Measurements from ENCODE around the gene KRT20. TPM values are rescaled to one million over a fixed set of nuclear protein-coding genes. Genes with fewer than 3 reads are reported as not detected.

KRT20 gene
- total RNA-seq, 2 experiments from 2014 or later, result not detected

DNA sequence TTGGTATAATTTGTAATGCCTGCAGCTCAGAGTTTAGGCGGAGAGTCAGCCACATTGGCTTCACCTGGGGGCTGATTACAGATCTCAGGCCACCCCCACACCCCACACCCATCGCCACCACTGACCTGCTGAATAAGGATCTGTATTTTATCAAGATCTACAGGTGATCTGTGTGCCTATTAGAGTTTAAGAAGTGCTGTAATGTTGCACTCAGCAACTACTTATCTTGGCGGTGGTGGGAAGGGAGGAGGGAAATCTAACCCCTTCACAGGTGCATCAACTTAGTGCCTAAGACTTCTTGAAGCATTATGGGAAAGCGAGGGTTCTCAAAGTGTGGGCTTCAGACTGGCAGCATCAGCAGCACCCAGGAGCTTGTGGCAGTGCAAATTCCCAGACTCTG, 17.5 kb upstream of the KRT20 start:
- Mint-ChIP-seq H3K4me3 (no peak overlapping the region), H3K9me3 (no peaks in the 10 kb centered on the region), H3K27ac (no peak overlapping the region), H3K27me3 (peaks cover 20% of the 10 kb centered on the region), H3K36me3 (ENCODE audit: low read depth) (no peaks in the 10 kb centered on the region), H3K4me1 (ENCODE audit: low read depth) (peaks cover 10% of the 10 kb centered on the region)
- ATAC-seq (no peak), DNase-seq (no peak)
- intact Hi-C loops (cut with micrococcal nuclease), result loop anchor here (10.0 kb wide), 1 partner anchor 732 kb away; no protein-coding TSS in a partner anchor
- TF ChIP-seq, protein P1, sequence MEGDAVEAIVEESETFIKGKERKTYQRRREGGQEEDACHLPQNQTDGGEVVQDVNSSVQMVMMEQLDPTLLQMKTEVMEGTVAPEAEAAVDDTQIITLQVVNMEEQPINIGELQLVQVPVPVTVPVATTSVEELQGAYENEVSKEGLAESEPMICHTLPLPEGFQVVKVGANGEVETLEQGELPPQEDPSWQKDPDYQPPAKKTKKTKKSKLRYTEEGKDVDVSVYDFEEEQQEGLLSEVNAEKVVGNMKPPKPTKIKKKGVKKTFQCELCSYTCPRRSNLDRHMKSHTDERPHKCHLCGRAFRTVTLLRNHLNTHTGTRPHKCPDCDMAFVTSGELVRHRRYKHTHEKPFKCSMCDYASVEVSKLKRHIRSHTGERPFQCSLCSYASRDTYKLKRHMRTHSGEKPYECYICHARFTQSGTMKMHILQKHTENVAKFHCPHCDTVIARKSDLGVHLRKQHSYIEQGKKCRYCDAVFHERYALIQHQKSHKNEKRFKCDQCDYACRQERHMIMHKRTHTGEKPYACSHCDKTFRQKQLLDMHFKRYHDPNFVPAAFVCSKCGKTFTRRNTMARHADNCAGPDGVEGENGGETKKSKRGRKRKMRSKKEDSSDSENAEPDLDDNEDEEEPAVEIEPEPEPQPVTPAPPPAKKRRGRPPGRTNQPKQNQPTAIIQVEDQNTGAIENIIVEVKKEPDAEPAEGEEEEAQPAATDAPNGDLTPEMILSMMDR (IDR thresholded peaks at IDR 0.05), result no peak
- POLR2A ChIA-PET, result no interaction called here
- CTCF ChIA-PET, result interaction anchor here (1.0 to 1.9 kb wide), 3 partner anchors 341 to 760 kb away, joined by 3 to 7 read pairs (median 3); no protein-coding TSS in a partner anchor

DNA sequence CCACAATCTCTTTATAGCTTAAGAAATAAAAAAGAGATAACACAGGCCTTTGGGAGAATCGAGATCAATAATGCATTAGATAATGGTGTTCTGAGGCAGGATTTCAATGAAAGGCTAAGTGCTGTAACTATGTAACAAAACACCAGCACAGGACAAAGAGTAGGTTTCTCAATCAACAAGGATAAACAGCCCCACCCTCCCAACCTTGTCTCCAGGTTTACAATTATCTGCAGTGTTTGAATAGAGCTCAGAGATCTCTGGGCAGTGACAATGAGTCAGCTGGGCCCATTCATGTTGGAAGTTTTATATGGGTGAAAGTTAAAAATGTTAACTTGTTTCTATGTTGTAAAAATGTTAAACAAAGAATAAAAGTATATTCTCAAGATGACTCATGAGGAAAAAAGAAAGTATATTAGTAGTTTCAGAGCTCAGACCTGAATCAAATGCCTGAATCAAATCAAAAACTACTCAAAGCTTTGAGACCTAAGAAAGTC, 17.0 kb upstream of the KRT20 start:
- Mint-ChIP-seq H3K9me3 (no peaks in the 10 kb centered on the region), H3K36me3 (ENCODE audit: low read depth) (no peaks in the 10 kb centered on the region), H3K27me3 (peaks cover 20% of the 10 kb centered on the region), H3K4me3 (no peak overlapping the region), H3K4me1 (ENCODE audit: low read depth) (peaks cover 10% of the 10 kb centered on the region), H3K27ac (no peak overlapping the region)
- ATAC-seq (peak; percentile 30), DNase-seq (peak; percentile 8)
- POLR2A ChIA-PET, result interaction anchor here (0.6 kb wide), 1 partner anchor 619 kb away, joined by 3 read pairs; no protein-coding TSS in a partner anchor
- CTCF ChIA-PET, result interaction anchor here (1.0 to 1.9 kb wide), 3 partner anchors 340 to 761 kb away, joined by 3 to 7 read pairs (median 3); no protein-coding TSS in a partner anchor
- TF ChIP-seq, protein P1 (IDR thresholded peaks at IDR 0.05), result no peak
- intact Hi-C loops (cut with micrococcal nuclease), result loop anchor here (10.0 kb wide), 1 partner anchor 733 kb away; no protein-coding TSS in a partner anchor

DNA sequence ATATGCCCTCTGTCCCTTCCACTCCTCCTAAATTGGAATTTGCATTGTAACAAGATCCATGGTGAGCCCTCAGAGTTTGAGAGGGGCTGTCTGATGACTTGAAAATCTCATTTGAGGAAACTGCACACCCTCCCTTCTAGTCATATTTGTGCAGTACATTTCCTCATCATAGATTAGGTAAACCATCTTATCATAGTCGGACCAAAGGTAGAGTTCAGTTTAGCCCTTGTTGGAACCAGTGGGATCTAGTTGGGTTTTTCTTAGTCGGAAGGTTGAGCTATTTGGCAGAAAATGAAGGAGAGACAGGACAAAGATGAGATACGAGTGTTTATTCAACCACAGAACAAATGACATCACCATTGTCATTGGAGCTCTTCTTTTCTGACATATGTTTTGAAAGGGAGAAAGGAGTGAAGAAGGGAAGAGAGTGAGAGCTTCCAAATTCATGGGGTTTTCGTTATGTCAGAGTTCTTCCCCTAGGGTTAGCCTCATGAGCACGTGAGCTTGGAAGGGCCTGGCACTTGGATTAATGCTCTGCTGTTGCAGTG, 15.8 kb upstream of the KRT20 start:
- ChIA-PET POLR2A (no interaction called here), CTCF (interaction anchor here (1.2 to 1.9 kb wide), 2 partner anchors 648 to 765 kb away, joined by 3 to 7 read pairs; no protein-coding TSS in a partner anchor)
- Mint-ChIP-seq H3K36me3 (ENCODE audit: low read depth) (no peaks in the 10 kb centered on the region), H3K27ac (no peak overlapping the region), H3K4me3 (no peak overlapping the region), H3K9me3 (no peaks in the 10 kb centered on the region), H3K27me3 (peaks cover 16% of the 10 kb centered on the region), H3K4me1 (ENCODE audit: low read depth) (peaks cover 10% of the 10 kb centered on the region)
- intact Hi-C loops (cut with micrococcal nuclease), result loop anchor here (10.0 kb wide), 1 partner anchor 734 kb away; no protein-coding TSS in a partner anchor
- ATAC-seq (no peak), DNase-seq (no peak)
- TF ChIP-seq, protein P1 (IDR thresholded peaks at IDR 0.05), result no peak

GRCh38 chr17:40896916-40897455, 11.9 kb upstream of the KRT20 start:
- Mint-ChIP-seq H3K4me3 (no peak overlapping the region), H3K4me1 (ENCODE audit: low read depth) (peaks cover 2% of the 10 kb centered on the region), H3K27ac (no peak overlapping the region), H3K27me3 (peaks cover 30% of the 10 kb centered on the region), H3K36me3 (ENCODE audit: low read depth) (no peaks in the 10 kb centered on the region), H3K9me3 (no peaks in the 10 kb centered on the region)
- CTCF ChIA-PET, result no interaction called here
- POLR2A ChIA-PET, result interaction anchor here (1.0 kb wide), 1 partner anchor 35 kb away, joined by 3 read pairs; no protein-coding TSS in a partner anchor
- intact Hi-C loops (cut with micrococcal nuclease), result no loop called here
- TF ChIP-seq, protein P1 (IDR thresholded peaks at IDR 0.05), result no peak
- ATAC-seq (no peak), DNase-seq (no peak)

Measured in activated CD8-positive, alpha-beta T cell treated with anti-CD3 and anti-CD28 coated beads for 36 hours (primary cell).